ENCODE measurements around the gene LETM1. TPM values are rescaled to one million over a fixed set of nuclear protein-coding genes. Genes with fewer than 3 reads are reported as not detected.
A peak's percentile ranks its signal among the peaks of the same experiment; 100 is the strongest.

Gene LETM1
- total and polyA plus RNA-seq, 2 of the 13 experiments (the other 11 are each of a cell fraction or from before 2014, with no cell fraction given), result 9.7 to 41.6 TPM

DNA sequence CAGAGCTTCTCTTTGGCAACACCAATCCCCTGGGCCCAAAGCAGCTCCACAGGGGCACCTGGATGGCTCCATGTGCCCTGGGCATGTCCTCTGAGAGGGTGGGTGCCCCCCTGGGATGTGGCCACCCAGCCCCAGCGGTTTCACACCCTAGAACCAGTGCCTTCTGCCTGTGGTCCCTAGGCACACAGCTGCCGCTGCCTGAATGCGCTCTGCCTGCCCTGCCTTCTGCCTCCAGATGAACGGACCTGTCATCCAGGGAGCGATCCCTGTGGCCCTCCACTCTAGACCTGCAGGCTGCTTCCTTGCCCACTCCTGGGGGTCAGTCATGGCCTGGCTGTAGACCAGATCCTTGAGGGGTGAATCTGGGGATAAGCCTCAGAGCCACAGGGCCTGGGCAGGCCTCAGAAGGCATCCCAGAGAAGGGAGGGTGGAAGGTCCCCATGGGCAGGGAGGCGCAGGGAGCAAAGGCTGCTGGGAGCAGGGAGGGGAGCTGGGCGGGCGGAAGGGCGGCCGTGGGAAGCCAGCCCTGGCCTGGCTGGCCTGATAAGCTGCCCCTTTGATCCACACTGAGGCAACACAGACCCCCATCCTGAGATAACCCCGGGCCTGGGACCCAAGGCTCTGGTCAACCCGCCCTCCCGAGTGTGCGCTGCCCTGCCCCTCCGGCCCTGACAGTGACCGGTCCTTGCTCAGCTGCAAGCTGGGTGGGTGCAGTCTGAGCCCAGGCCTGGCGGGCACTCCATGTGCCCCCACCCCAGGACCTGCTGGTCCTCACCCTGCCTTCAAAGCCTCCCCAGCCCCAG is 71.0 kb downstream of the LETM1 start (continued):
- TF ChIP-seq, protein P1, sequence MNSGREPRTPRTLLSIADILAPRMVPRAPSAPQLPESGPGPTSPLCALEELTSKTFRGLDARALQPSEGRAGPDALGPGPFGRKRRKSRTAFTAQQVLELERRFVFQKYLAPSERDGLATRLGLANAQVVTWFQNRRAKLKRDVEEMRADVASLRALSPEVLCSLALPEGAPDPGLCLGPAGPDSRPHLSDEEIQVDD (CRISPR knock-in tag; IDR thresholded peaks at IDR 0.05; ENCODE audit: borderline replicate concordance), result no peak
- TF ChIP-seq ZSCAN31 (CRISPR knock-in tag; IDR thresholded peaks at IDR 0.05; ENCODE audit: low read depth) (peak; percentile 78; the same call in 1 of the 2 replicates), TGIF2 (CRISPR knock-in tag; IDR thresholded peaks at IDR 0.05) (no peak), ONECUT2 (CRISPR knock-in tag; IDR thresholded peaks at IDR 0.05) (no peak), ZNF670 (CRISPR knock-in tag; IDR thresholded peaks at IDR 0.05; ENCODE audit: borderline replicate concordance) (no peak), HHEX (CRISPR knock-in tag; IDR thresholded peaks at IDR 0.05) (no peak), YEATS4 (CRISPR knock-in tag; IDR thresholded peaks at IDR 0.05; ENCODE audit: borderline replicate concordance) (peak; percentile 63; the same call in 1 of the 2 replicates), ZNF777 (CRISPR knock-in tag; IDR thresholded peaks at IDR 0.05) (no peak), ARID2 (CRISPR knock-in tag; IDR thresholded peaks at IDR 0.05; ENCODE audit: borderline replicate concordance) (no peak), ZNF552 (CRISPR knock-in tag; IDR thresholded peaks at IDR 0.05; ENCODE audit: borderline replicate concordance) (0 out of 2 replicates have a peak, but pooled peaks have one; percentile 31), ZNF317 (CRISPR knock-in tag; IDR thresholded peaks at IDR 0.05) (no peak), MAF1 (CRISPR knock-in tag; IDR thresholded peaks at IDR 0.05; ENCODE audit: borderline replicate concordance) (peak; percentile 34; the same call in 1 of the 2 replicates), KMT2A (CRISPR knock-in tag; IDR thresholded peaks at IDR 0.05) (no peak)
- TF ChIP-seq, protein P2, sequence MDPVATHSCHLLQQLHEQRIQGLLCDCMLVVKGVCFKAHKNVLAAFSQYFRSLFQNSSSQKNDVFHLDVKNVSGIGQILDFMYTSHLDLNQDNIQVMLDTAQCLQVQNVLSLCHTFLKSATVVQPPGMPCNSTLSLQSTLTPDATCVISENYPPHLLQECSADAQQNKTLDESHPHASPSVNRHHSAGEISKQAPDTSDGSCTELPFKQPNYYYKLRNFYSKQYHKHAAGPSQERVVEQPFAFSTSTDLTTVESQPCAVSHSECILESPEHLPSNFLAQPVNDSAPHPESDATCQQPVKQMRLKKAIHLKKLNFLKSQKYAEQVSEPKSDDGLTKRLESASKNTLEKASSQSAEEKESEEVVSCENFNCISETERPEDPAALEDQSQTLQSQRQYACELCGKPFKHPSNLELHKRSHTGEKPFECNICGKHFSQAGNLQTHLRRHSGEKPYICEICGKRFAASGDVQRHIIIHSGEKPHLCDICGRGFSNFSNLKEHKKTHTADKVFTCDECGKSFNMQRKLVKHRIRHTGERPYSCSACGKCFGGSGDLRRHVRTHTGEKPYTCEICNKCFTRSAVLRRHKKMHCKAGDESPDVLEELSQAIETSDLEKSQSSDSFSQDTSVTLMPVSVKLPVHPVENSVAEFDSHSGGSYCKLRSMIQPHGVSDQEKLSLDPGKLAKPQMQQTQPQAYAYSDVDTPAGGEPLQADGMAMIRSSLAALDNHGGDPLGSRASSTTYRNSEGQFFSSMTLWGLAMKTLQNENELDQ (CRISPR knock-in tag; IDR thresholded peaks at IDR 0.05; ENCODE audit: borderline replicate concordance), result no peak
- TF ChIP-seq, protein P3, sequence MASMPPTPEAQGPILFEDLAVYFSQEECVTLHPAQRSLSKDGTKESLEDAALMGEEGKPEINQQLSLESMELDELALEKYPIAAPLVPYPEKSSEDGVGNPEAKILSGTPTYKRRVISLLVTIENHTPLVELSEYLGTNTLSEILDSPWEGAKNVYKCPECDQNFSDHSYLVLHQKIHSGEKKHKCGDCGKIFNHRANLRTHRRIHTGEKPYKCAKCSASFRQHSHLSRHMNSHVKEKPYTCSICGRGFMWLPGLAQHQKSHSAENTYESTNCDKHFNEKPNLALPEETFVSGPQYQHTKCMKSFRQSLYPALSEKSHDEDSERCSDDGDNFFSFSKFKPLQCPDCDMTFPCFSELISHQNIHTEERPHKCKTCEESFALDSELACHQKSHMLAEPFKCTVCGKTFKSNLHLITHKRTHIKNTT (CRISPR knock-in tag; IDR thresholded peaks at IDR 0.05), result no peak
- TF ChIP-seq, protein P4, sequence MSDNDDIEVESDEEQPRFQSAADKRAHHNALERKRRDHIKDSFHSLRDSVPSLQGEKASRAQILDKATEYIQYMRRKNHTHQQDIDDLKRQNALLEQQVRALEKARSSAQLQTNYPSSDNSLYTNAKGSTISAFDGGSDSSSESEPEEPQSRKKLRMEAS (IDR thresholded peaks at IDR 0.05), result no peak
- TF ChIP-seq, protein P5, sequence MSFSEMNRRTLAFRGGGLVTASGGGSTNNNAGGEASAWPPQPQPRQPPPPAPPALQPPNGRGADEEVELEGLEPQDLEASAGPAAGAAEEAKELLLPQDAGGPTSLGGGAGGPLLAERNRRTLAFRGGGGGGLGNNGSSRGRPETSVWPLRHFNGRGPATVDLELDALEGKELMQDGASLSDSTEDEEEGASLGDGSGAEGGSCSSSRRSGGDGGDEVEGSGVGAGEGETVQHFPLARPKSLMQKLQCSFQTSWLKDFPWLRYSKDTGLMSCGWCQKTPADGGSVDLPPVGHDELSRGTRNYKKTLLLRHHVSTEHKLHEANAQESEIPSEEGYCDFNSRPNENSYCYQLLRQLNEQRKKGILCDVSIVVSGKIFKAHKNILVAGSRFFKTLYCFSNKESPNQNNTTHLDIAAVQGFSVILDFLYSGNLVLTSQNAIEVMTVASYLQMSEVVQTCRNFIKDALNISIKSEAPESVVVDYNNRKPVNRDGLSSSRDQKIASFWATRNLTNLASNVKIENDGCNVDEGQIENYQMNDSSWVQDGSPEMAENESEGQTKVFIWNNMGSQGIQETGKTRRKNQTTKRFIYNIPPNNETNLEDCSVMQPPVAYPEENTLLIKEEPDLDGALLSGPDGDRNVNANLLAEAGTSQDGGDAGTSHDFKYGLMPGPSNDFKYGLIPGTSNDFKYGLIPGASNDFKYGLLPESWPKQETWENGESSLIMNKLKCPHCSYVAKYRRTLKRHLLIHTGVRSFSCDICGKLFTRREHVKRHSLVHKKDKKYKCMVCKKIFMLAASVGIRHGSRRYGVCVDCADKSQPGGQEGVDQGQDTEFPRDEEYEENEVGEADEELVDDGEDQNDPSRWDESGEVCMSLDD (CRISPR knock-in tag; IDR thresholded peaks at IDR 0.05; ENCODE audit: borderline replicate concordance), result peak; percentile 56; the same call in 1 of the 2 replicates
- TF ChIP-seq, protein P6, sequence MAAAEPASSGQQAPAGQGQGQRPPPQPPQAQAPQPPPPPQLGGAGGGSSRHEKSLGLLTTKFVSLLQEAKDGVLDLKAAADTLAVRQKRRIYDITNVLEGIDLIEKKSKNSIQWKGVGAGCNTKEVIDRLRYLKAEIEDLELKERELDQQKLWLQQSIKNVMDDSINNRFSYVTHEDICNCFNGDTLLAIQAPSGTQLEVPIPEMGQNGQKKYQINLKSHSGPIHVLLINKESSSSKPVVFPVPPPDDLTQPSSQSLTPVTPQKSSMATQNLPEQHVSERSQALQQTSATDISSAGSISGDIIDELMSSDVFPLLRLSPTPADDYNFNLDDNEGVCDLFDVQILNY (CRISPR knock-in tag; conservative IDR thresholded peaks at IDR 0.05), result no peak
- TF ChIP-seq, protein P7, sequence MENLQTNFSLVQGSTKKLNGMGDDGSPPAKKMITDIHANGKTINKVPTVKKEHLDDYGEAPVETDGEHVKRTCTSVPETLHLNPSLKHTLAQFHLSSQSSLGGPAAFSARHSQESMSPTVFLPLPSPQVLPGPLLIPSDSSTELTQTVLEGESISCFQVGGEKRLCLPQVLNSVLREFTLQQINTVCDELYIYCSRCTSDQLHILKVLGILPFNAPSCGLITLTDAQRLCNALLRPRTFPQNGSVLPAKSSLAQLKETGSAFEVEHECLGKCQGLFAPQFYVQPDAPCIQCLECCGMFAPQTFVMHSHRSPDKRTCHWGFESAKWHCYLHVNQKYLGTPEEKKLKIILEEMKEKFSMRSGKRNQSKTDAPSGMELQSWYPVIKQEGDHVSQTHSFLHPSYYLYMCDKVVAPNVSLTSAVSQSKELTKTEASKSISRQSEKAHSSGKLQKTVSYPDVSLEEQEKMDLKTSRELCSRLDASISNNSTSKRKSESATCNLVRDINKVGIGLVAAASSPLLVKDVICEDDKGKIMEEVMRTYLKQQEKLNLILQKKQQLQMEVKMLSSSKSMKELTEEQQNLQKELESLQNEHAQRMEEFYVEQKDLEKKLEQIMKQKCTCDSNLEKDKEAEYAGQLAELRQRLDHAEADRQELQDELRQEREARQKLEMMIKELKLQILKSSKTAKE (CRISPR knock-in tag; IDR thresholded peaks at IDR 0.05; ENCODE audit: borderline replicate concordance), result no peak
